WTC11 (cell line): Measurements from ENCODE around the gene ZNF230. TPM values are rescaled to one million over a fixed set of nuclear protein-coding genes. Genes with fewer than 3 reads are reported as not detected.

Source experiments
- ATAC-seq: fragments of 200-7000 bp; cut with Tn5 transposase; 2 replicates; pipeline ENCODE4 v1.10.0; 2021; ENCODE audit warnings: mild to moderate bottlenecking, moderate library complexity
- CTCF ChIA-PET: fragments of 300-600 bp; sonication (Branson Sonifier 250); formaldehyde crosslinking; loops from one replicate; lab custom pipeline; 2021; ENCODE audit warnings: antibody characterized with exemption; lab: Charles Lee
- POLR2A ChIA-PET: fragments of 350-600 bp; sonication (Branson Sonifier 250); formaldehyde crosslinking; loops from one replicate; lab custom pipeline; 2021; ENCODE audit warnings: antibody characterized with exemption; lab: Charles Lee
- DNase-seq: peaks from one replicate; pipeline ENCODE4 v3.0.0; 2021; ENCODE audit warnings: low spot score
- H3K27ac Mint-ChIP-seq: 2 replicates; pipeline ENCODE4 v1.8.0; 2021; ENCODE audit warnings: mixed read lengths
- H3K27me3 Mint-ChIP-seq: 2 replicates; pipeline ENCODE4 v1.8.0; 2021; ENCODE audit warnings: low read depth, mild to moderate bottlenecking, moderate library complexity, mixed read lengths
- H3K36me3 Mint-ChIP-seq: 2 replicates; pipeline ENCODE4 v1.8.0; 2021; ENCODE audit warnings: mixed read lengths
- H3K4me1 Mint-ChIP-seq: 2 replicates; pipeline ENCODE4 v1.8.0; 2022; ENCODE audit warnings: mixed read lengths
- H3K4me3 Mint-ChIP-seq: 2 replicates; pipeline ENCODE4 v1.8.0; 2021; ENCODE audit warnings: mild to moderate bottlenecking, moderate library complexity, mixed read lengths
- H3K9me3 Mint-ChIP-seq: 2 replicates; pipeline ENCODE4 v1.8.0; 2021; ENCODE audit warnings: mixed read lengths
- GTF2I ChIP-seq: fragments of 250-450 bp; sonication (Bioruptor Pico); conservative IDR thresholded peaks from 2 replicates; pipeline ENCODE4 v1.4.0; 2021; ENCODE audit warnings: mild to moderate bottlenecking
- ZNF425 ChIP-seq: fragments of 250-450 bp; sonication (Bioruptor Pico); conservative IDR thresholded peaks from 2 replicates; pipeline ENCODE4 v1.9.0; 2021; ENCODE audit warnings: mild to moderate bottlenecking
- total RNA-seq: library from RNA; stranded (reverse); gene quantifications from 3 replicates; pipeline ENCODE4 v1.2.3, GENCODE V29; 2021

ZNF230 gene
- total RNA-seq, 1 experiment from 2014 or later, result 3.5 TPM

DNA sequence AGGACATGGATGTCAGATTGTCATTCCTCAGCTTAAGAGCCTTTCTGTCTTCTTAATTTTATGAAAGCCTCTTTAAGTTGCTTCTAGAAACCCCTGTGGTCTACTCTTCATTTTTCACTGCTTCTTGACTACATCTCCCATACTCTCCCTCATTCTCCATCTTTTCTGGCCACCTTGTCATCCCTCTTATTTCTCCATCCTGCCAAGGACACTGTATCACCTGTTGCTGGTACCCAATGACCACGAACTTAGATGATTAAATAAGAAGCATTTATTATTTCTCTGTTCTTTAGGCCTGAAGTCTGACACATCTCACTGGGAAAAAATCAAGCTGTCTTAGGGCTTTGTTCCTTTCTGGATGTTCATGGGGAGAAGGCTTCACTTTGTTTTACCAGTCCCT lies 58.3 kb downstream of the ZNF230 start:
- TF ChIP-seq GTF2I (CRISPR knock-in tag), result no peak
- no peak for TF ChIP-seq ZNF425
- TF ChIP-seq, all 79 proteins: peak for 0
- peaks cover 68% of the 10 kb centered on the region for H3K36me3 Mint-ChIP-seq

More for the DNA sequence above, 58.3 kb downstream of the ZNF230 start:
- no peak overlapping the region for H3K4me3 Mint-ChIP-seq
- ATAC-seq (no peak), DNase-seq (no peak)
- no peaks in the 10 kb centered on the region for H3K27me3 Mint-ChIP-seq
- CTCF ChIA-PET, result no interaction called here
- no peaks in the 10 kb centered on the region for H3K4me1 Mint-ChIP-seq
- H3K27ac Mint-ChIP-seq, result no peak overlapping the region
- H3K9me3 Mint-ChIP-seq, result peaks cover 19% of the 10 kb centered on the region
- POLR2A ChIA-PET, result no interaction called here

Other genes starting within 250 kb of the ZNF230 start
- gene SMG9, start 248.0 kb upstream of the ZNF230 start, total RNA-seq, result 25.7 to 39.6 TPM (median 34.3 TPM) in 3 replicates
- 0.76 to 1.1 TPM (median 0.98 TPM) in 3 replicates for gene KCNN4, start 222.0 kb upstream of the ZNF230 start, total RNA-seq
- 0.39 to 0.78 TPM (median 0.46 TPM) in 3 replicates for gene LYPD5, start 200.5 kb upstream of the ZNF230 start, total RNA-seq
- gene ZNF283, start 175.6 kb upstream of the ZNF230 start, total RNA-seq, result 6.2 to 7.1 TPM (median 6.7 TPM) in 3 replicates
- 3.0 to 5.1 TPM (median 3.2 TPM) in 3 replicates for gene ZNF404, start 119.0 kb upstream of the ZNF230 start, total RNA-seq
- 10.1 to 12.2 TPM (median 11.0 TPM) in 3 replicates for gene ZNF45, start 67.7 kb upstream of the ZNF230 start, total RNA-seq
- gene ZNF221, start 51.7 kb upstream of the ZNF230 start, total RNA-seq, result 7.0 to 7.6 TPM (median 7.2 TPM) in 3 replicates
- 6.2 to 10.2 TPM (median 7.1 TPM) in 3 replicates for gene ZNF155, start 18.8 kb upstream of the ZNF230 start, total RNA-seq
- gene ZNF222, start 22.4 kb downstream of the ZNF230 start, total RNA-seq, result 3.4 to 4.6 TPM (median 3.5 TPM) in 3 replicates
- gene ZNF223, start 49.1 kb downstream of the ZNF230 start, total RNA-seq, result 5.0 to 7.2 TPM (median 5.7 TPM) in 3 replicates
- gene ZNF284, start 69.2 kb downstream of the ZNF230 start, total RNA-seq, result 1.7 to 3.0 TPM (median 2.7 TPM) in 3 replicates
- gene ZNF224, start 91.4 kb downstream of the ZNF230 start, total RNA-seq, result 12.4 to 14.8 TPM (median 13.7 TPM) in 3 replicates
- gene ZNF225, start 110.4 kb downstream of the ZNF230 start, total RNA-seq, result 3.9 to 5.1 TPM (median 4.4 TPM) in 3 replicates
- gene ZNF234, start 138.6 kb downstream of the ZNF230 start, total RNA-seq, result 7.0 to 7.5 TPM (median 7.5 TPM) in 3 replicates
- gene ZNF226, start 162.1 kb downstream of the ZNF230 start, total RNA-seq, result 14.5 to 18.5 TPM (median 18.0 TPM) in 3 replicates
- gene ZNF227, start 209.6 kb downstream of the ZNF230 start, total RNA-seq, result 17.8 to 18.7 TPM (median 18.5 TPM) in 3 replicates